Activated T-helper 1 cell treated with anti-CD3 and anti-CD28 coated beads, Interleukin-2, amount 50 U/mL, for 16 hours (primary cell): ENCODE data around the gene ALAS1.

ENCODE experiments used
- DNase-seq, 2 donors: peaks; one replicate each; pipeline ENCODE4 v3.0.0-alpha.2; 2020; ENCODE audit warnings: low read depth in 1 of 2, low spot score in 1 of 2

Gene ALAS1

GRCh38 chr3:52198643-52199608 lies 966 bp downstream of the ALAS1 start:
- DNase-seq, result no peak

- DNase-seq, result no peak
Measured at GRCh38 chr3:52200981-52201679, 3.2 kb downstream of the ALAS1 start.

GRCh38 chr3:52202384-52203077 lies 4.6 kb downstream of the ALAS1 start:
- DNase-seq, result no peak

GRCh38 chr3:52203701-52204100 lies 5.7 kb downstream of the ALAS1 start:
- no peak for DNase-seq

GRCh38 chr3:52204337-52205073 lies 6.5 kb downstream of the ALAS1 start:
- no peak for DNase-seq

- DNase-seq, result no peak
Measured at GRCh38 chr3:52205727-52206372, 7.9 kb downstream of the ALAS1 start.

GRCh38 chr3:52208556-52208955 lies 10.6 kb downstream of the ALAS1 start:
- DNase-seq, result no peak

GRCh38 chr3:52210037-52210436 lies 12.1 kb downstream of the ALAS1 start:
- no peak for DNase-seq

GRCh38 chr3:52210550-52211046 lies 12.6 kb downstream of the ALAS1 start:
- DNase-seq, result no peak

- DNase-seq, result no peak
Measured at GRCh38 chr3:52211268-52211891, 13.4 kb downstream of the ALAS1 start.

GRCh38 chr3:52213005-52213404 lies 15.0 kb downstream of the ALAS1 start:
- DNase-seq, result no peak

- DNase-seq, result no peak
Measured at GRCh38 chr3:52213901-52214300, 15.9 kb downstream of the ALAS1 start.

- DNase-seq, result no peak
Measured at GRCh38 chr3:52215351-52215750, 17.4 kb downstream of the ALAS1 start.

- DNase-seq, result peak in 1 of 2 donors; percentile 47
Measured at GRCh38 chr3:52216585-52217408, 18.8 kb downstream of the ALAS1 start.

- no peak for DNase-seq
Measured at GRCh38 chr3:52217409-52217805, 19.4 kb downstream of the ALAS1 start.

GRCh38 chr3:52218026-52218425 lies 20.1 kb downstream of the ALAS1 start:
- DNase-seq, result no peak

GRCh38 chr3:52218454-52218853 lies 20.5 kb downstream of the ALAS1 start:
- no peak for DNase-seq

- DNase-seq, result no peak
Measured at GRCh38 chr3:52218937-52219650, 21.1 kb downstream of the ALAS1 start.
